ENCODE results near the gene AMER2.

GRCh38 chr13:25132751-25133390, 39.2 kb downstream of the AMER2 start:
- no peak for TF ChIP-seq CTCF (conservative IDR thresholded peaks at IDR 0.05)
- TF ChIP-seq EZH2 (IDR thresholded peaks at IDR 0.05; ENCODE audit: low read depth) = no peak

Measured in PC-9 (cell line).